GM18867 (cell line): Measurements from ENCODE around the gene KLHDC3.
"Not testable (repeated sequence)": the region's sequence is repeated elsewhere in the genome, so short reads cannot be mapped to it uniquely, and the experiment has no call there.

Experiments
- ATAC-seq: cut with Tn5 transposase; IDR thresholded peaks from one replicate; pipeline ENCODE4 v1.9.1; 2021; ENCODE audit warnings: mild to moderate bottlenecking, moderate library complexity; ENCODE audit not compliant: unreplicated experiment

KLHDC3 gene

DNA sequence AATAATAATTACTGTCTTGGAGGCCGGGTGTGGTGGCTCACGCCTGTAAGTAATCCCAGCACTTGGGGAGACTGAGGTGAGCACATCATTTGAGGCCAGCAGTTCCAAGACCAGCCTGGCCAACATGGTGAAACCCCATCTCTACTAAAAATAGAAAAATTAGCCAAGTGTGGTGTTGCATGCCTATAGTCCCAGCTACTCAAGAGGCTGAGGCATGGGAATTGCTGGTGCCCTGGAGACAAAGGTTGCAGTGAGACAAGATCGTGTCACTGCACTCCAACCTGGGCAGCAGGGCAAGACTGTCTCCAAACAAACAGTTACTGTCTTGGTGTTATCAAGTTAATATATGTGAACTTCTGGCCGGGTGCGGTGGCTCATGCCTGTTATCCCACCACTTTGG, 12.3 kb downstream of the KLHDC3 start:
- ATAC-seq: no peak

DNA sequence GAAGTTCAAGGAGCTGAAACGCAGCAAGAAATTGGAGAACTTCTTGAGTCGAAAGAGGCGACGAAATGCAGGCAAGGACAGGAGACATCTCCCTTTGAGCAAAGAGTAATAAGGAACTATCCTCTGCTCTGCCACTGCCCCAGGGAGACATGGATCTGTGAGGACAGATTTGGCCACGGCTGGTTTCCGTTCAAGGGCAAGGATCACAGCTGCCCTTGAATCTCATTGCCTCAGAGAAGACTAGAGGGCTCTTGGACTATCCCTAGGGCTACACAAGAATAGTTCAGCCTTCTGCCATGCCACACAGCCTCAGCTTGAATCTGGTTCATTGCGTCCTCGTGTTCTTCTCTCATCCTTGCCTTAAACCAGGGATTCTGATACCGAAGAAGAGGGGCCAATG, 15.1 kb downstream of the KLHDC3 start:
- no peak for ATAC-seq

DNA sequence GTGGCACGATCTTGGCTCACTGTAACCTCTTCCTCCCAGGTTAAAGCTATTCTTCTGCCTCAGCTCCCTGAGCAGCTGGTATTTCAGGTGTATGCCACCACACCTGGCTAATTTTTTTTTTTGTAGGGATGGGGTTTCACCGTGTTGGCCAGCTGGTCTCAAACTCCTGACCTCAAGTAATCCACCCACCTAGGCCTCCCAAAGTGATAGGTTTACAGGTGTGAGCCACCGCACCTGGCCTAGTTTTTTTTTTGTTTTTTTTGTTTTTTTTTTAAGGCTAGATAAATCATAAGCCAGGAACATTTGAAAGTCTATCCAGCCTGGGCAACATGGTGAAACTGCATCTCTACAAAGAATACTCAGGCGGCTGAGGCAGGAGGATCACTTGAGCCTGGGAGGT, 18.3 kb downstream of the KLHDC3 start:
- ATAC-seq: no peak

DNA sequence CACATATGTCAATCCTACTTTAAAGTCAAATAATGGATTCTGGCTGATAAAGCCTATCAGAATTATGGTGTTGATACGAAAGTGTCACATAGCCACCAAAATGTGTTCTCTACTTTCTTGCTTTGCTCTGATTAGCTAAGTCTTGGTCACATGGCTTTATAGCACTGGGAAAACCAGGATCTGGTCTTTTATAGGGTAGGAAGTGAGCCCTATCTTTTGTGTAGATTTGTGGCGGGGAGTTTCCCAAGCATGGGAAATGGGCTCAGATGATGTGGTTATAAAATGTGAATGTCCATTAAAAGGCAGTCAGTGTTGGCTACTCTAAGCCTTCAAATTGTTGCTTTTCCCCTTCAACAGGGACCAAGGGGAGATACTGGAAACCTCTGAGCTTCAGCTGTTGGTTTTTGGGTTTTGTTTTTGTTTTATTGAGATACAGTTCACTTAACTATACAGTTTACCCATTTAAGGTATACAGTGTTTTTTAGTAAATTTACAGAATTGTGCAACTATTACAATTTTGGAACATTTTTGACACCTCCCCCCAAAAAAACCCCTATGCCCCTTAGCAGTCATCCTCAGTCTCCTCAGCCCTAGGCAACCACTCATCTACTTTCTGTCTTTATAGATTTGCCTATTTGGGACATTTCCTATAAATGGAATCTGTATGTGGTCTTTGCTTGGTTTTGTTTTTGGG, 19.6 kb downstream of the KLHDC3 start:
- ATAC-seq: no peak

DNA sequence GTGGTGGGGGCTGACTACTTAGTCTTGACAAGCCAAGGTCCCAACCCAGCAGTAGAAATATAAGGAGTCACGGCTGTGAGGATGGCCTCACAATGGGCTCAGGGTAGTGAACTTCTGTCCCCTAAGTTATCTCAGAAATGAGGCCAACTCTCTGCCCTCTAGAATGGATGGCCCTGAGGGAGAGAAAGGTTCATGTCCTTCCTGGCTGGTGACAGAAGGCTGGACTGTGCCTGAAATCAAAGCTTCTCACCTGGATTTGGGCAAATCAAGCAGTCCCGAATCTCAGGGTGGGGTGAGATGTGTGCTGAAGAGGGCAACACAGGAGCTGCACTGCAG, 20.1 kb downstream of the KLHDC3 start:
- no peak for ATAC-seq

DNA sequence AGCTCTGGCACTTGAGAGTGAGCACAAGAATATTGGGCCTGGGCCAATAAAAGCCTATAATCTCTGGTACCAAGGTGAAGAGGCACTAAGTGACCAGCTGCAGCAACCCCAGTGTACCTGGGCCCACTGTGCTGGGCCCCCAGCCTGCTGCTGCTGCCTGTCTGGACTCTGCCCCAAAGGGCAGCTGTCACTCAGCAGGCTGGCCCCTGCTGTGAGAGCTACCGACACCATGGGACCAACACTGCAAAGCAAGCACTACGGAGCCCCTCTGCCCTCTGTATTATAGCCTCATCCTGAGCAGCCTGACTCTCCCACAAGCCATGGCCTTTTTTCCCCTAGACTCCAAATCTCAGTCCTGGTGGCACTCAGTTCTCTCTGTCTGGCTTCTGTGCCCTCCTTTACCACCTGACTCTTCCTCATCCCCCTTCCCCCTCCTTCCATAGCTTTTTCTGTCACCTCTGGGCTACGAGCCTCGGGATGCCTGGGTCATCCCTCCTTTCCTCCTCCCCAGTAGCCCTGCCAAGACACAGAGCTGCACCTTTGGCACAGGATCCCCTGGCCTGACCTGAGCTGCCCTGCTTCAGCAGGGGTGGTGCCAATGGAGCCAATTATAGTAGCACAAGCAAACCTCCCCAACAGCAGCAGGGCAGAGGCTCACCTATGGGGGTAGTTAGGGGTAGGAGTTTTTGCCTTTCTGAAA, 21.6 kb downstream of the KLHDC3 start:
- ATAC-seq: no peak

DNA sequence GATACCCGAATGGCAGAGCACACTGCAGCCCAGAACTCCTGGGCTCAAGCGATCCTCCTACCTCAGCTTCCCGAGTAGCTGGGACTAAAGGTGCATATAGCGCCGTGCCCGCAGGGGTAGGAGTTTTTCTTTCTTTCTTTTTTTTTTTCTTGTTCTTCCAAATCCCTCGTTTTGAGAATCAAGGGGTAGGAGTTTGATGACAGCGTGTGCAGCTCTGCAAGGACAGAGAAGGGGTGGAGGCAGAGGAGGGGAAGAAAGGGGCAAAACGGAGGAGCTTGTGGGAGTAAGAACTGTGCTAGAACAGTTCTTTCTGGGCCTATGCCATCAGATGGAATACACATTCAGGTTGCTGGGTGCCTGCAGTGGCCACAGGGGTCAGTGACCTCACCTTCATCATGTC, 22.7 kb downstream of the KLHDC3 start:
- ATAC-seq: no peak

DNA sequence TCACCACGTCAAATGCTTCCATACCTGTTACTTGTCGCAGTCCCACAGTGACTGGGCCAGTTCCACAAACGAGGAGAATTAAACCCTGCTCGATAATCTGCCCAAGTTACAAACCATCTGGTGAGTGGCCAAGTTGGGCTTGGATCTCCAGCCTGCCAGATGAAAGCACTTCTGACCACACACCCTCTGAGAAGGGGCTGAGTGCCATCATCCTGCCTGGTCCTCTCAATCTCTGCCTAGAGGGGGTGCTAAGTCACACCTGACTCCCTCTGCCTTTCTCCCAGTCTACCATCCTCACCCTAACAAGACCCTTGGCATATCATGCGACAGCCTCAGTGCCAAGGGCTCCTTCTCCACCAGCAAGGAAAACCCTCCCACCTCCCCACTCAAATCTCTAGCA, 23.1 kb downstream of the KLHDC3 start:
- ATAC-seq: no peak

DNA sequence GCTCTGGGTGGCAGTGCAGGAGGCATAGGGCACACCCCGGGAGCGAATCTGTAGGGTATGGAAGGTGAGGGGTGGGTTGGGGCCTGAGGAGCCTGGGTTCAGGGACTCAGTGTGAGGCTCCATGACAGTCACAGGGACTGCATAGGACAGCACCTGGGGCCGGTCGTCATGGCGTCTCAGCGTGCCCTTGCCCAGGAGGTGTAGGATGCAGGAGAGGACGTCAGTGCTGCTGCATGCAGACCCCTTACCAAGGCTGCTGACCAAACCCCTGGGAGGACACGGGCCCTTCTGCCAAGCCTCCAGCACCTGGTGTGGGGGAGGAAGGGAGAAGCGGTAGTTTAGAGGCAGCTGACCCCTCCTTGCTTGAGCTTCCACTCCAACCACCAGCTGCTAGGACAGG, 23.7 kb downstream of the KLHDC3 start:
- no peak for ATAC-seq

DNA sequence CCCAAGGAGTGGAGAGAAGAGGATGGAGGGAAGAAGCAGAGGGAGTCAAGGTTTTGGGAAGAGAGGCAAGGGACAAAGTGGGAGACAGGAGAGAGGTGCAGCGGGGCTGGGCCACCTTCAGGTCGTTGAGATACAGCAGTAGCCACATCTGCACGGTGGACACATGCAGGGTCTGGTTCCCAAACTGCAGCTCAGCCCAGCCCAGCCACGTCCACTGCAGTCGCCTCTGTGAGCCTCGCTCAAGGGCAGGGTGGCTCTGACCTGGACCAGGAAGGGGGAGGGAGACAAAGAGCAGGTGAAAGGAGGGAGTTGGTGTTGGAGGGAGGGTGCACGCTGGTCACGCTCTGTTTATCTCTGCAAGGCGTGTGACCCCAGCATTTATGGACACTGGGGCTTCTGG, 24.7 kb downstream of the KLHDC3 start:
- no peak for ATAC-seq

DNA sequence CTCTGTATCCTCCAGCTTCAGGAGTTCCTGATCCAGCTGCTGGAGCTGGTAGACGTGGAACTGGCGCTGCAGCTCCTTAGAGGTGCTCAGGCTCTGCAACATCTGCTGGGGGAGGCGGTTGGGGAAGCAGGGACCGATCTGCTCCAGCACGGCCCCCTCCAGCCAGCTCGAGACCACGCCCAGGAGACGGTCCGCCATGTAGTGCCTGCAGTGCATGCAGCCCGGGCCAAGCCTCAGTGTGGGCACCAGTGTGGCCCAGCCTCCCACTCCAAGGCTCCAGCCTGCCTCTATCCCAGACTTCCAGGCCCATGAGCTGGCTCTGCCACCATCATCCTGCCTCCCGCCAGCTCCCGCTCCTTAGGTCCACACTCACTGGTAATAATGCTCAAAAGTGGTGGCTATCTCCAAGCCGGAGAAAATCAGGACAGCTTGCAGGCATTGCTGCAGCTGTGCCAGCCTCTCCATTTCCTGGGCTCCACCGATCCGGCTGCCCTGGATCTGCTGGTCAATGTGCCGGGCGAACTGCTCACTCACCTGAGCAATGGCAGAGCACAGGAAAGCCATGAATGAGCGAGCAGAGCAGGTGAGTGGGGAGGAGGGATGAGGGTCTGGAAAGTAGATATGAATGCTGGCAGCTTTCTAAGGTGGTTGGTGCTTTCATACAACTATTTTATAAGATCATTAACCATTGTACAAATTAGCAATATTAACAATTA, 26.7 kb downstream of the KLHDC3 start:
- ATAC-seq: no peak

DNA sequence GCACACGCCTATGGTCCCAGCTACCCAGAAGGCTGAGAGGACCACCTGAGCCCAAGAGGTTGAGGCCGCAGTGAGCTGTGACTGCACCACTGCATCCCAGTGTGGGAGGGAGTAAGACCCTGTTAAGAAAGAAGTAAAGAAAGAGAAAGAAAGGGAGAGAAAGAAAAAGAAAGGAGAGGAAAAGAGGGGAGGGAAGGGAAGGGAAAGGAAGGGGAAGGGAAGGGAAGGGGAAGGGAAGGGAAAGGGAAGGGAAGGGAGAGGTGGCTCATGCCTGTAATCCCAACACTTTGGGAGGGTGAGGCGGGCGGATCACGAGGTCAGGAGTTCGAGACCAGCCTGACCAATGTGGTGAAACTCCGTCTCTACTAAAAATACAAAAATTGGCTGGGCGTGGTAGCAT, 27.4 kb downstream of the KLHDC3 start:
- ATAC-seq: not testable (repeated sequence)

DNA sequence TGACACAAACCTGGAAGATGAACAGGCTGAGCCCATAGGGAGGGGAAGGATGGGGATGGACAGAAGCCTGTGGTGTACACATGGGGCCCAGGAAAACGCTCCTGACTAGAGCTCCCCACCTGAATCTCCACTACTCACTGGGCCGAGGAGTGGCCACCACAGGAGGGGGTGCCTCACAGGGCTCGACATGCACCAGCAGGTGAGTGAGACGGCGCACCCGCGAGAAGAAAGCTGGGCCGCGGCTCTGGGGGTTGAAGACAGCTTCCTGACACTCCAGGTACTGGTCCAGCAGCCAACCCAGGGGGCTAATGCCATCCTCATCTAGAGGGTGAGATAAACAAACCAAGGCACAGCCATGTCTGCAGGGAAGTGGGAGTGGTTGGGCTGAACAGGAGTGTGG, 29.3 kb downstream of the KLHDC3 start:
- no peak for ATAC-seq

DNA sequence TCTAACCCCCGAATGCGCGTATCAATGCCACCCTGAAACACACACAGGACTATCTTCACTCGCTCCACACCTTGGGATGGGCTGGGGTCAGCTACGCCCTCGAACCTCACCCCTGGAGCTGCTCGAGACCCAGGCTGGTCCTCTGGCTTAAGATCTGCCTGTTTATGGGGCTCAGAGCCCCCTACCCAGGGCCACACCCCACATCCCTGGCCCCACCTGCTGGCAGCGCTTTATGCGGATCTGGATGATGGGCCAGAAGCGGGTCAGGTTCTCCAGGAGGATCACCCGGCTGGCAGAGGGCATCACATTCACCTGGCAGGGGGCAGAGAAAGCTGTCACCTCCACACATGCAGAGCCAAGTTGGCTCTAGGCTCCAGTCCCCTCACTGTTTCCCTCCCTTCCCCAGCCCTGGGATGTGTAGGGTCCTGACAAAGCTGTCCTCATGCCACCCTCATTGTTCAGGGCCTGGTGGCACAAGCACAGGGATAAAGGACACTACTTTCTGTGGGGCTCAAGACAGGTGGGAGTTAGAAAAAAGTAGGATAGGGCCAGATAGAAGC, 31.4 kb downstream of the KLHDC3 start:
- no peak for ATAC-seq

DNA sequence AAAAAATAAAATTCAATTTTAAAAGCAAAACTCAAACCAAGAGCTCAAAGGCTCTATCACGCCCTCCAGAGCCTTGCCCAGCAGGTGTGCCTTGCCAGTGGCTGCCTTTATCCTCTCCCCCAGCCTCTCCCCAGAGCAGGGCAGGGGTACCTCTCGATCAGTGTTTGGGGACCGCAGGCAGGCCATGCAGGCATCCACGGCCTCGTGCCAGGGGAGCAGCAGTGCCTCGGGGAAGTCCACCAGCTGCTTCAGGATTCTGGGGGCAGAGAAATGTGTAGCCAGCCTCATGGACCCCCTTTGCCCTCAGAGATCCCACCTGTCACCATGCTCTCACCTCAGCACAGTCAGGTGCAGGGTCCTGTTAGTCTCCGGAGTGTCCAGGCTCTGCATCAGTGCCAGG, 33.9 kb downstream of the KLHDC3 start:
- no peak for ATAC-seq

DNA sequence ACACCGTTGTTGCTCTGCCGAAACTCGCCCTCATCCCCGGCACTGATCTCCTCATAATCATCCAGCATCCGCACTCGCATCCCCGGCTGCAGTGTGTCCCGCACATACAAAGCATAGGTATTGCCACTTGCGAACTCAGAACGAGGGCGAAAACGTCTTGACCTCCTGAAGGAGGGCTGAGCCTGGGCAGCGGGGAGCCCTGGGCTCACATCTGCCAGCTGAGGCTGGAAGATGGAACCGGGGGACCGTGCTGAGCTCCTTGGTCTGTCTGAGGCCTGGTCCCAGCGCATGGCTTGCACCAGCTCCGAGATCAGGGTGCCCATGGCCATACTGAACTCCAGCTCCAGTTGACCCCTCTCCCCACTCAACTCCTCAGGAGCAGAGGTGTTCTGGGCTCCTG, 36.9 kb downstream of the KLHDC3 start:
- no peak for ATAC-seq

DNA sequence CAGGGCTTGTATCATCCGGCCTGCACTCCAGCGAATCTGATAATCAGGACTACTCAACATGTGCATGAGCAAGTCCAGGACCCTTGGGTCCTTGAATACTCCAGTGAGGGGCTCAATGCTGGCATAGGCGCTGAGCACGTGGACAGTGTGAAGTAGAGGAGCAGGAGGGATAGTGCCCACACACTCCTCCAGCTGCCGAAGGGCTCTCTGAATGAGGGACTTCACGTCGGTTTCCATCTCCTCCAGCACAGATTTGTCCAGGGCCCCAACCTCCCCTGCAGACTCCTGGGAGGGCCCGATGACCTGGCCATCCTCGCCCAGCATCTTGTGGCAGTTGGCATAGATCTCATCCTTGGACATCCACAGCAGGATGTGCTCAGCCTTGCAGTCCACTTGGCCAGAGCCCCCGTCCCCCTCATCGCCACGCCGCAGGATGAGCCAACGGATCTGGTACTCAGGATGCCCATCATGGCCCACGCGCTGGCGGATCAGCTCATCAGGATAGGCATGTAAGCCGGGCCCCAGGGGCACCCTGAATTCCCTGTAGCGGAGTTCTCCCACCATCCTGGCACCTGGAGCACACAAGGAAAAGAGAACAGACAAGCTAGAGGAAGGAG, 38.3 kb downstream of the KLHDC3 start:
- ATAC-seq: no peak

DNA sequence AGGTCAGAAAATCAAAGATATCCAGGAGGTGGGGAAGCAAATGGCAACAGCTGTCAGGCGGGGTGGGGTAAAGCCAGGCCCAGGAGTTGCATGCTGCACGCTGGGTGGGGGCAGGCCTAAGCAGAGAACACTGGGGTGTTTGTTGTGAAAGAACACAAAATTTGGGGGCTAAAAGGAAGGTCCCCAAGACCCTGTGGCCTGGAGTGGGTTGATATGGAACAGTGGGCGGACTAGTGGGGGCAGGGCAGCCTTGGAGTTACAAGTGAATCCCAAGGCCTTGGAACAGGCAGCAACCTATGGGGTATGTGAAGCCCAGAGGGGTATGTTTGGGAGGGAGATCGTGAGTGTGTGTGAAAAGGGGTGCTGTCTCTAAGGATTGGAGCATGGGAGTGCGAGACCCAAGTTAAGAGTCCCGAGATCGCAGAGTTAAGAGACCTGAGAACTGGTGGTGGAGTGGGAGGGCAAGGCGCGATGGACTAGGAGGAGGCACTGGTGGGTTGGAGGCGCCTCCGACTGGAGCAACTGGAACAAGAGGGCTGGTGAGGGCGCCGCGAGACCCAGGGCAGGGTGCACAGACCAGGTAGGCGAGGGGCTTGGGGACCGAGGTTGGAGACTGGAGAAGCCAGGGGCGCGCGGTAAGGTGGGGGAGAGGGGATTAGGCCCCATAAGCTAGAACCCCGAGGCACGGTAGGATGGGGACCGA, 38.9 kb downstream of the KLHDC3 start:
- ATAC-seq: peak; percentile 21

DNA sequence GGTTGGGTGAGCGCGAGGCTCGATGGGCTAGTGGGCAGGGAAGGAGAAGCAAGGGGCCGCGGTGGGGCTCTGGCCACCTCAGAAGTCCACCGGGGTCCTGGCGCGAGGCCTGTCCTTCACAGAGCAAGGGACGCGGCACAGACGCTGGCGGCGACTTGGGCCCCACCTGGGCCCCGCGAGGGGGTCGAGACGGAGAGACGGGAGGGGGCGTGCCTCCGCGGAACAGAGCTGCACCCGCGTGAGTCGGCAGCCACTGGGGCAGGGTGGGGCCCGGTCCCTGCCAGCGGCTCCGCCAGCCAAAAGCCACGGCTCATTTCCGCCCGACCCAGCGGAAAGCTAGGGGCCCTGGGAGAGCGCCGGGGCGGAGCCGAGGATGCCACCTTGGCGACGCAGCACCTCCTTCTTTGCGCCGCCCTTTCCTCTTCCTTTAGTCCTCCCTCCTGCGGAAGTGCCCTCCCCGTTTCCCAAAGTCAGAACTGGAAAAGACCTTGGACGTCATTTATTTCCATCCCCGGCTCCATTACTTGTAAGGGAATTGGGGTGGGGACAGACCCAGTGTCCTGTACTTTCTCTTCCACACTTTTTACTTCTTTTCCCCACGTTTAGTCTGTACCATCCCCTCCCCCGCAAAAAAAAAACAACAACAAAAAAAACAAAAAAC, 39.6 kb downstream of the KLHDC3 start, which contains the start of gene CUL7:
Gene CUL7, minus strand, starts transcription at position 307 of the 661 bp plus-strand sequence. CDS start 1,063 bp downstream, outside the sequence.
- ATAC-seq: peak; percentile 81
